Activated T-cell treated with anti-CD3 and anti-CD28 coated beads for 1 hour (primary cell): ENCODE data around the gene ERC1.
"Not testable (repeated sequence)": the region's sequence is repeated elsewhere in the genome, so short reads cannot be mapped to it uniquely, and the experiment has no call there.

Experiments used
- DNase-seq: peaks from one replicate; pipeline ENCODE4 v3.0.0-alpha.2; 2020; ENCODE audit warnings: low read depth

The ERC1 gene

GRCh38 chr12:1355871-1356270 is 364.8 kb downstream of the ERC1 start:
- DNase-seq, result not testable (repeated sequence)

GRCh38 chr12:1356285-1356684 is 365.3 kb downstream of the ERC1 start:
- no peak for DNase-seq

DNA sequence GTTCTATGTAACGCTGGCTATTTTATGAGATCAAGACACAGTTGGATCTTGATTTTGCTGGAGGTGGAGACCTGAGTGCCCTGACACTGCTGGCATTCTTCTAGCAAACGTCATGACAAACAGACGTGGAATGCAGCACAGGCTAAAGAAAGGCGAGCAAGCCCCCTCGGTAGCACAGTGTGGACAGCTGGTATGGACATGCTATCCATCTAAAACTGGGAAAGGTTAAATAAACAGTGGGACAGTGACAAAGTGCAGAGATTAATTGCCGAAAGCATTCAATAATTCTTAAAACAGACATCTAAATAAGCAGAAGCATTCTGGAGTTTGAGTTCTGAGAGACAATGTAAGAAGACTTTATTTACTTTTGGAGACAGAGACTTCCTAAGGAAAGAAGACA is 366.1 kb downstream of the ERC1 start:
- DNase-seq, result no peak

- no peak for DNase-seq
These were observed 366.7 kb downstream of the ERC1 start for GRCh38 chr12:1357711-1358110.

- no peak for DNase-seq
These were observed 369.6 kb downstream of the ERC1 start for GRCh38 chr12:1360441-1361210.

GRCh38 chr12:1362143-1362662 is 371.2 kb downstream of the ERC1 start:
- no peak for DNase-seq

DNA sequence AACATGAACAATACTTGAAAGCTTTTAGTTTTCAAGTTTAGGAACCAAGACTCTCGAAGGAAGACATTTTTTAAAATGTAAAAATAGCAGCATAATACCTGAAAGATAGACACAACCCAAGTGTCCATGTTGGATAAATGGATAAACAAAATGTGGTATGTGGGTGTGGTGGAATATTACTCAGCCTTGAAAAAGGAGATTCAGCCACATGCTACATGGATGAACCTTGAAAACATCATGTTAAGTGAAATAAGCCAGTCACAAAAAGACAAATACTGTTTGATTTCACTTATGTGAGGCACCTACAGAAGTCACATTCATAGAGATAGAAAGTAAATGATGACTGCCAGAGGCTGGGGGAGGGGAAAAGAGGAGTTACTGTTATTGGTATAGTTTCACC is 374.7 kb downstream of the ERC1 start:
- DNase-seq, result no peak

- no peak for DNase-seq
These were observed 376.6 kb downstream of the ERC1 start for GRCh38 chr12:1367331-1368291.

DNA sequence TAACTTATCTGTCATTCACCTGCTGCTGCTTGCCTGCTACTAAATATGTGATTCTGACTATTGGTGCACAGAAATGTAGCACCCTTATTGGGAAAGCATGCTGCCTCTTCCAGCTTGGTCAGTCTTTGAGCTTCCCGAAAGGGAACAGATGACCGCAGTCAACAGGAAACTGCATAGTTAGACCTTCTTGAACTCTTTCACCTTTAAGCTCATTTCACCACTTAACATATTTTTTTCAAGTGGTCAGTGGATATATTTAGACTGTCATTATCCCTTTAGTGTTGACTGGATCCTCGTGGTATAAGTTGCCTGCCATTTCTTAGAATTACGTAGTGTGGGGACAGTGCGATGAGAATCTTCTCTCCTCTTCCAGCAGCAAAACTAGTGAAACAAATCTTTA is 378.4 kb downstream of the ERC1 start:
- DNase-seq, result no peak

- DNase-seq, result no peak
These were observed 379.0 kb downstream of the ERC1 start for GRCh38 chr12:1369938-1370500.

DNA sequence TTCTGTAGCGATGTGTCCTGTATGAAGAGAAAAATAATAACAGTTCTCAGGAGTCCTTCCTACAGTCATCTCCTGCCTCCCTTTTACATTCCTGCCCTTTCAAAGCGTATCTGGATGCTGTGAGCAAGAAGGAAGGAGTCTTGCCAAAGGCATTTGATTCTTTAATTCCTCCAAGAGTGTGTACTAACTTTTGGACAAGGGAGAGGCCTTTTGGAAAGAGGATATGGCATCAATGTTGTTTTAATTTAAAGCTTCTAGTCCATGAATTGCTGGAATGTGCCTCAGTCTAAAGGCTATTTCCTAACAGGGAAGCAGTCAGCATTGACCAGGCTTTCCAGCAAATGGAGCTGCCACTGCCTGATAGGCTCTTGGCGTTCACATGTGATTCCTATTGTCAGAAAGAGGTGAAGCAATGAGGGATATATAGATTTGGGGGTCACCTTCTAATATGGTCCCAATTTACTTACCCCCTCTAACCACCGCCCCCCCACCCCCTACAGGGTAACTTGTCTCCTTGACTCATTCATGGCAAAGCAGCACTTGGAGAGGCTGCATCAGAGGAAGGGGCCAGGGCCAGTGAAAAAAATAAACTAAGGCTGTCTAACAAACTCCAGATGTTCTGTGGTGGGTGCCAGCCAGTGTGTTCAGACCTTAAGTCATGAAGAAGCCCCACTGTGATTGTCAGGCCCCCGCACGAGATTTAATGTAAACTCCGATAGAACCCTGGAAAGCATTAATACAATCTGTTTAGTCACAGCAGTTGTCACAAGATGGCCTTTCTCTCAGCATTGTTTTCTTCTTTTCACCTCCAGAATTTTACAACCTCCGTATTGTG is 383.1 kb downstream of the ERC1 start:
- DNase-seq, result no peak

- DNase-seq, result no peak
These were observed 384.3 kb downstream of the ERC1 start for GRCh38 chr12:1375323-1375722.

DNA sequence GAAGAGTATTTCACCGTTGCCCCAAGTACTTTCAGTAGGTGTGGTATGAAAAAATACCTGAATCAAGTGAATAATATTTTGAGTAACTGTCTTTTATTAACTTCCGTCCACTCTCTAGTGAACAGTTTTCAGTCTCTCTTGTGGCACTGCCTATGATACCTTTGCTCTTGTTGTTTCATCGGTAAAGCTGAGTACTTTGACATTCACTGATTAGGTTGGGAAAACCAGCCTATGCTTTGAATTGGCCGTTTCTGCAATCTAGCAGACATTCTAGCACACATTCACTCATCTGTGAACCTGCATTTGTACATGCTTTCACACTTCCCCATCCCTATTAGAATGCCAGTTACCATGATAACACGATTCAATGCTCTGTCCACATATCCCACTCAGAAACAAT is 386.1 kb downstream of the ERC1 start:
- no peak for DNase-seq

DNA sequence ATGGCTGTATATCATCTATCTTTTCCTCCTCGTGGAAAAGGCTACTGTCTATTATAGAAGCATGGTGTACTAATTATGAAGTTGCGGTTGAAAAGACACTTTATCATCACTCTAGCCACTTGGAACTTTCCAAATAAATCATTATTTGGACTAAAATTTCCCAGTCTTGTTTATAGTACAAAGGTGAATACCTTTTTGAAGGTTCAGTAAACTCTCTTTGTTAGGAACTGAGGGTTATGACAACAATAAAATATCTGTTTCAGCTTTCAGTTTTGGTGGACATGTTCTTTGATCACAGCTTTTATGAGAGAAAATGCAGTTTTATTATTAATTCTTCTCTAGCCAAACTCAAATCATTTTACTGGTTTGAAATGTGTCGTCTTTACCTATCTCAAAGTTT is 386.7 kb downstream of the ERC1 start:
- DNase-seq, result no peak

DNA sequence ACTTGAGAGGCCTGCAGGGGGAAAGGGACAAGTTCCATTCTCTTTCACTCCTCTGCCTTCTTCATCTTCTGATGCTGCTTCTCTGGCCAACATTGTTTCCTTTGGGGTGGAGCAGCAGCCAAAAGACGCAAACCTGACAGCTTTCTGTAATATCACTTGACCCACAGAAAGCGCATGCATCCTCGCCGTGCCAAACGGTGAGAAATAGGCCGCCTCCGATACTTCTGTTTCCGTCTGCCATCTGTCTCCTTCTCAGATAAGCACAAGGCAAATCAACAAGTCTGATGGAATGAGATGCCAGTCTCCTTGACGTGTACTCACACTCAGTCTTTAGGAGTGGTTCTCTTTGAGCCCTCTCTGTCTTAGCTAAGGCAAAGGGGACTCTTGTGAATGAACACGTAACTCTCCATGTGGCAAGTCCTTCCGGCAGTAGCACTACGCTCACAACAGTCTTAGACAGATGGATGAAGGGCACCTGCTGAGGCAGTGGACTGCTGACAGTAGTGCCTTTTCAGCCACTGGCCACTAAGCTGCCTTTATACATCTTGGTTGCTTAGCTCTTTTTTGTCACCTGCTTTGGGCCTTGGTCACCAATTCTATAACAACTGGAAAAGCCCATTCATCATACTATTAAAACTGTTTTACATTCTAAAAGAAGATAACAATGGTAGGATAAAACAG is 389.3 kb downstream of the ERC1 start:
- no peak for DNase-seq

- DNase-seq, result no peak
These were observed 391.1 kb downstream of the ERC1 start for GRCh38 chr12:1382151-1382550.

DNA sequence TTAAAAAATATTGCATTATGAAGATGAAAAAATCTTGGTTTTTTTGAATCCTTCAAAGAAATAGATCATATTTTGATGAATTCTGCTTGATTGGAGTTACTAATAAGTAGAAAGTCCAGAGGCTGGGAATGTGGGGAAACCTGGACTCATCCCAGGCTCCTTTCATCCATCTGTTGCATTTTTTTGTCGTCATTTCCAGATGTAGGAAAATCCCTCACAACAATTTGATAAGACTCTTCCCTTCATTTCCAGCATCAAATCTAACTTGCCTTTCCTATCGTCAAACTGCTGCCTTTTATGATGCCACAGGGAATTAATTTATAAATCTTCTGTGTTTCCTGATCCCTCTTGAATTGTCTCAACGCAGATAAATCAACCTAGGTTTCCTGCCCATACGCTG is 391.8 kb downstream of the ERC1 start:
- DNase-seq, result no peak

GRCh38 chr12:1383758-1384157 is 392.7 kb downstream of the ERC1 start:
- DNase-seq, result no peak

GRCh38 chr12:1384910-1385309 is 393.9 kb downstream of the ERC1 start:
- DNase-seq, result no peak

DNA sequence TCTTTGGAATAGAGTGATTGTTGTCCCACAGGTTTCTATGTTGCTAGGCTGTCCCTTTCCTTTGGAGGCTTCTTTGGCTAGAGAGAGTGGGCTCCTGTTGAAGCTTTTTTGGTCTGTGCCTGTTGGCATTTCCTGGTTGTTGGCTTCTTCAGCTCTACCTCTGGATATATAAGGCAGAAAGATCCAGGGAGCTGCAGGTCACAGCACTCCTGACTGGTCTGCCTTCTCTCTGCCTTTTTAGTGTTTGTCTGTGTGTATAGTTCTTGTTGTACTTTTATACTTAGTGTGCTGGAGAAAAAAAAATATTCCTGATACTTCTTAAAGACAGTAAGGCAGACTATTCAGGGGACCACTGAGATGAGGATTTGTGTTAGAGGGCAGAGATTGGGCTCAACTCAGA is 400.7 kb downstream of the ERC1 start:
- no peak for DNase-seq

GRCh38 chr12:1395421-1395955 is 404.5 kb downstream of the ERC1 start:
- no peak for DNase-seq
